Liver (tissue), 9 donors: ENCODE measurements around the gene CTPS1. TPM values are rescaled to one million over a fixed set of nuclear protein-coding genes. Genes with fewer than 3 reads are reported as not detected.

ENCODE experiments used
- DNase-seq: peaks from one replicate; pipeline ENCODE4 v3.0.0-alpha.2; 2017; ENCODE audit warnings: low spot score
- H3K27ac ChIP-seq, 2 donors: one replicate each; pipeline ENCODE4 v1.7.0; 2013; ENCODE audit warnings: inconsistent platforms in 2 of 2, low read length in 2 of 2, control low read depth in 1 of 2, low read depth in 1 of 2, mild to moderate bottlenecking in 1 of 2
- H3K27me3 ChIP-seq, 4 donors: one replicate each; pipeline versions ENCODE4 v1.6.1 to v1.7.0; 2013; ENCODE audit warnings: low read length in 3 of 4, inconsistent platforms in 1 of 4, mild to moderate bottlenecking in 1 of 4, moderate library complexity in 1 of 4; ENCODE audit not compliant: control insufficient read depth in 4 of 4, insufficient read depth in 4 of 4
- H3K36me3 ChIP-seq, 4 donors: one replicate each; pipeline versions ENCODE4 v1.6.1 to v1.7.0; 2013; ENCODE audit warnings: low read length in 3 of 4, mild to moderate bottlenecking in 3 of 4, low read depth in 1 of 4, moderate library complexity in 1 of 4; ENCODE audit not compliant: control insufficient read depth in 4 of 4, insufficient read depth in 3 of 4
- H3K4me1 ChIP-seq, 4 donors: one replicate each; pipeline versions ENCODE4 v1.6.1 to v1.7.0; 2013; ENCODE audit warnings: low read length in 3 of 4, mild to moderate bottlenecking in 3 of 4, moderate library complexity in 1 of 4; ENCODE audit not compliant: control insufficient read depth in 4 of 4, insufficient read depth in 4 of 4
- H3K4me3 ChIP-seq, 3 donors: one replicate each; pipeline versions ENCODE4 v1.6.1 to v1.7.0; 2013; ENCODE audit warnings: low read length in 3 of 3, control low read depth in 1 of 3, low read depth in 1 of 3, mild to moderate bottlenecking in 1 of 3
- H3K9ac ChIP-seq, 2 donors: one replicate each; pipeline ENCODE4 v1.7.0; 2013; ENCODE audit warnings: low read length in 2 of 2, mild to moderate bottlenecking in 2 of 2, moderate library complexity in 2 of 2, control low read depth in 1 of 2, low read depth in 1 of 2
- H3K9me3 ChIP-seq, 4 donors: one replicate each; pipeline versions ENCODE4 v1.6.1 to v1.7.0; 2013; ENCODE audit warnings: low read length in 3 of 4; ENCODE audit not compliant: control insufficient read depth in 4 of 4
- ATF3 ChIP-seq: IDR thresholded peaks from 2 replicates; pipeline ENCODE4 v1.6.1; 2016; ENCODE audit warnings: antibody characterized with exemption
- EGR1 ChIP-seq, 2 donors: IDR thresholded peaks; 2 replicates each; pipeline ENCODE4 v1.6.1; 2016 to 2018; ENCODE audit warnings: antibody characterized with exemption in 2 of 2, low read depth in 2 of 2
- FOXA1 ChIP-seq: IDR thresholded peaks from 2 replicates; pipeline ENCODE4 v1.6.1; 2016; ENCODE audit warnings: antibody characterized with exemption
- FOXA2 ChIP-seq: IDR thresholded peaks from 2 replicates; pipeline ENCODE4 v1.6.1; 2016; ENCODE audit warnings: antibody characterized with exemption
- GABPA ChIP-seq, 2 donors: IDR thresholded peaks in 1 of 2; conservative IDR thresholded peaks in 1 of 2; 2 replicates each; pipeline ENCODE4 v1.6.1; 2016; ENCODE audit warnings: antibody characterized with exemption in 2 of 2, mild to moderate bottlenecking in 1 of 2, moderate library complexity in 1 of 2
- HNF4A ChIP-seq, 2 donors: conservative IDR thresholded peaks; 2 replicates each; pipeline ENCODE4 v1.6.1; 2016; ENCODE audit warnings: antibody characterized with exemption in 2 of 2, mild to moderate bottlenecking in 2 of 2
- HNF4G ChIP-seq: IDR thresholded peaks from 2 replicates; pipeline ENCODE4 v1.6.1; 2016; ENCODE audit warnings: antibody characterized with exemption
- JUND ChIP-seq, 2 donors: IDR thresholded peaks; 2 replicates each; pipeline ENCODE4 v1.6.1; 2016; ENCODE audit warnings: antibody characterized with exemption in 2 of 2
- NR2F2 ChIP-seq: IDR thresholded peaks from 2 replicates; pipeline ENCODE4 v1.6.1; 2016; ENCODE audit warnings: antibody characterized with exemption
- RAD21 ChIP-seq, 2 donors: IDR thresholded peaks; 2 replicates each; pipeline ENCODE4 v1.6.1; 2016; ENCODE audit warnings: antibody characterized with exemption in 2 of 2, mild to moderate bottlenecking in 2 of 2
- RXRA ChIP-seq, 2 donors: IDR thresholded peaks; 2 replicates each; pipeline ENCODE4 v1.6.1; 2017 to 2018; ENCODE audit warnings: antibody characterized with exemption in 2 of 2, mild to moderate bottlenecking in 1 of 2
- SP1 ChIP-seq: IDR thresholded peaks from 2 replicates; pipeline ENCODE4 v1.6.1; 2018; ENCODE audit warnings: antibody characterized with exemption, mild to moderate bottlenecking
- TAF1 ChIP-seq: conservative IDR thresholded peaks from 2 replicates; pipeline ENCODE4 v1.6.1; 2016; ENCODE audit warnings: antibody characterized with exemption, mild to moderate bottlenecking
- YY1 ChIP-seq: IDR thresholded peaks from 2 replicates; pipeline ENCODE4 v1.6.1; 2016; ENCODE audit warnings: antibody characterized with exemption, mild to moderate bottlenecking
- WGBS: extraction: QIAGEN DNeasy Blood & Tissue Kit; methylation state at CpG from one replicate; pipeline ENCODE4 v1.1.7; 2013; 5-methylcytosine and 5-hydroxymethylcytosine counted together
- polyA plus RNA-seq, 2 donors: library from polyadenylated mRNA; stranded (reverse) in 1 of 2; unstranded in 1 of 2; fragments of 200-250 nt in 1 of 2; fragments of >200 nt in 1 of 2; fragmentation: Nextera tagmentation in 1 of 2; extraction: Ambion mirVana in 1 of 2; gene quantifications; one replicate each; pipeline versions ENCODE4 v1.2.1 to v1.2.3, GENCODE V29; 2013 to 2015
- total RNA-seq, 2 donors: library from RNA; depleted of rRNA; stranded (reverse); fragments of >200 nt; gene quantifications; one replicate each; pipeline ENCODE4 v1.2.3, GENCODE V29; 2014
- TF ChIP-seq, protein P1 (sequence below): fragments of 150-350 bp; IDR thresholded peaks from 2 replicates; pipeline ENCODE4 v1.5.1; 2017; ENCODE audit warnings: improper control_type of control experiment, low read depth, low read length; ENCODE audit not compliant: missing input control
- TF ChIP-seq, protein P2 (sequence below): IDR thresholded peaks from 2 replicates; pipeline ENCODE4 v1.6.1; 2016; ENCODE audit warnings: antibody characterized with exemption
- TF ChIP-seq, protein P3 (sequence below): IDR thresholded peaks from 2 replicates; pipeline ENCODE4 v1.6.1; 2016; ENCODE audit warnings: antibody characterized with exemption, mild to moderate bottlenecking
- donor health status: healthy.
- donor health status: healthy.
- donor health status: healthy.
- donor health status: healthy.
- donor health status: healthy.

Gene CTPS1
- total and polyA plus RNA-seq, 4 donors, result 13.6 to 46.9 (median 19.8) TPM

- H3K36me3 ChIP-seq, result no peaks in the 10 kb centered on the region
- H3K27ac ChIP-seq, result peak overlapping the region; percentile 68 to 82
- H3K9me3 ChIP-seq, result no peaks in the 10 kb centered on the region
- TF ChIP-seq JUND (IDR thresholded peaks at IDR 0.05) (no peak), FOXA1 (no peak), HNF4A (conservative IDR thresholded peaks at IDR 0.05) (no peak)
- peaks cover 5 to 30% (median 21%) of the 10 kb centered on the region in 4 donors for H3K4me1 ChIP-seq
- H3K9ac ChIP-seq, result no peak overlapping the region
- no peak for DNase-seq
- WGBS, result 93% methylated on average over 2 of the region's 2 CpGs
- H3K27me3 ChIP-seq, result no peaks in the 10 kb centered on the region
- H3K4me3 ChIP-seq, result no peak overlapping the region
Measured at GRCh38 chr1:40945491-40945973, 34.0 kb upstream of the CTPS1 start.

- WGBS, result 43% methylated on average over 9 of the region's 9 CpGs
- Histone ChIP-seq H3K4me3 (no peak overlapping the region), H3K27ac (peak overlapping the region in 1 of 2 donors; percentile 41), H3K9me3 (no peaks in the 10 kb centered on the region), H3K9ac (no peak overlapping the region), H3K4me1 (peaks cover 5 to 32% (median 23%) of the 10 kb centered on the region in 4 donors), H3K27me3 (no peaks in the 10 kb centered on the region), H3K36me3 (no peaks in the 10 kb centered on the region)
- TF ChIP-seq HNF4A (conservative IDR thresholded peaks at IDR 0.05), result peak; percentile 4 to 10
- TF ChIP-seq, protein P1, sequence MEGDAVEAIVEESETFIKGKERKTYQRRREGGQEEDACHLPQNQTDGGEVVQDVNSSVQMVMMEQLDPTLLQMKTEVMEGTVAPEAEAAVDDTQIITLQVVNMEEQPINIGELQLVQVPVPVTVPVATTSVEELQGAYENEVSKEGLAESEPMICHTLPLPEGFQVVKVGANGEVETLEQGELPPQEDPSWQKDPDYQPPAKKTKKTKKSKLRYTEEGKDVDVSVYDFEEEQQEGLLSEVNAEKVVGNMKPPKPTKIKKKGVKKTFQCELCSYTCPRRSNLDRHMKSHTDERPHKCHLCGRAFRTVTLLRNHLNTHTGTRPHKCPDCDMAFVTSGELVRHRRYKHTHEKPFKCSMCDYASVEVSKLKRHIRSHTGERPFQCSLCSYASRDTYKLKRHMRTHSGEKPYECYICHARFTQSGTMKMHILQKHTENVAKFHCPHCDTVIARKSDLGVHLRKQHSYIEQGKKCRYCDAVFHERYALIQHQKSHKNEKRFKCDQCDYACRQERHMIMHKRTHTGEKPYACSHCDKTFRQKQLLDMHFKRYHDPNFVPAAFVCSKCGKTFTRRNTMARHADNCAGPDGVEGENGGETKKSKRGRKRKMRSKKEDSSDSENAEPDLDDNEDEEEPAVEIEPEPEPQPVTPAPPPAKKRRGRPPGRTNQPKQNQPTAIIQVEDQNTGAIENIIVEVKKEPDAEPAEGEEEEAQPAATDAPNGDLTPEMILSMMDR, result peak; percentile 79
- TF ChIP-seq RXRA (IDR thresholded peaks at IDR 0.05), result no peak
- peak; percentile 62 to 68 for TF ChIP-seq JUND (IDR thresholded peaks at IDR 0.05)
- no peak for TF ChIP-seq SP1
- peak; percentile 85 for TF ChIP-seq RAD21 (IDR thresholded peaks at IDR 0.05)
- no peak for TF ChIP-seq NR2F2
- peak; percentile 56 for DNase-seq
Measured at GRCh38 chr1:40948741-40949443, 30.6 kb upstream of the CTPS1 start.

- no peaks in the 10 kb centered on the region for H3K27me3 ChIP-seq
- H3K9me3 ChIP-seq, result no peaks in the 10 kb centered on the region
- H3K36me3 ChIP-seq, result no peaks in the 10 kb centered on the region
- 93% methylated on average over 6 of the region's 6 CpGs for WGBS
- no peak overlapping the region for H3K9ac ChIP-seq
- DNase-seq, result no peak
- H3K4me1 ChIP-seq, result peaks cover 5 to 26% (median 16%) of the 10 kb centered on the region in 4 donors
- no peak overlapping the region for H3K27ac ChIP-seq
- no peak overlapping the region for H3K4me3 ChIP-seq
- TF ChIP-seq HNF4G, result no peak
- no peak for TF ChIP-seq HNF4A (conservative IDR thresholded peaks at IDR 0.05)
- no peak for TF ChIP-seq SP1
- TF ChIP-seq, protein P1, result no peak
- TF ChIP-seq EGR1 (IDR thresholded peaks at IDR 0.05; ENCODE audit: low read depth in 2 of 2), result no peak
- no peak for TF ChIP-seq ATF3
- TF ChIP-seq, protein P2, sequence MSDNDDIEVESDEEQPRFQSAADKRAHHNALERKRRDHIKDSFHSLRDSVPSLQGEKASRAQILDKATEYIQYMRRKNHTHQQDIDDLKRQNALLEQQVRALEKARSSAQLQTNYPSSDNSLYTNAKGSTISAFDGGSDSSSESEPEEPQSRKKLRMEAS, result no peak
- TF ChIP-seq JUND (IDR thresholded peaks at IDR 0.05), result no peak
- TF ChIP-seq RXRA (IDR thresholded peaks at IDR 0.05), result no peak
- no peak for TF ChIP-seq FOXA2
- no peak for TF ChIP-seq YY1
- TF ChIP-seq, protein P3, sequence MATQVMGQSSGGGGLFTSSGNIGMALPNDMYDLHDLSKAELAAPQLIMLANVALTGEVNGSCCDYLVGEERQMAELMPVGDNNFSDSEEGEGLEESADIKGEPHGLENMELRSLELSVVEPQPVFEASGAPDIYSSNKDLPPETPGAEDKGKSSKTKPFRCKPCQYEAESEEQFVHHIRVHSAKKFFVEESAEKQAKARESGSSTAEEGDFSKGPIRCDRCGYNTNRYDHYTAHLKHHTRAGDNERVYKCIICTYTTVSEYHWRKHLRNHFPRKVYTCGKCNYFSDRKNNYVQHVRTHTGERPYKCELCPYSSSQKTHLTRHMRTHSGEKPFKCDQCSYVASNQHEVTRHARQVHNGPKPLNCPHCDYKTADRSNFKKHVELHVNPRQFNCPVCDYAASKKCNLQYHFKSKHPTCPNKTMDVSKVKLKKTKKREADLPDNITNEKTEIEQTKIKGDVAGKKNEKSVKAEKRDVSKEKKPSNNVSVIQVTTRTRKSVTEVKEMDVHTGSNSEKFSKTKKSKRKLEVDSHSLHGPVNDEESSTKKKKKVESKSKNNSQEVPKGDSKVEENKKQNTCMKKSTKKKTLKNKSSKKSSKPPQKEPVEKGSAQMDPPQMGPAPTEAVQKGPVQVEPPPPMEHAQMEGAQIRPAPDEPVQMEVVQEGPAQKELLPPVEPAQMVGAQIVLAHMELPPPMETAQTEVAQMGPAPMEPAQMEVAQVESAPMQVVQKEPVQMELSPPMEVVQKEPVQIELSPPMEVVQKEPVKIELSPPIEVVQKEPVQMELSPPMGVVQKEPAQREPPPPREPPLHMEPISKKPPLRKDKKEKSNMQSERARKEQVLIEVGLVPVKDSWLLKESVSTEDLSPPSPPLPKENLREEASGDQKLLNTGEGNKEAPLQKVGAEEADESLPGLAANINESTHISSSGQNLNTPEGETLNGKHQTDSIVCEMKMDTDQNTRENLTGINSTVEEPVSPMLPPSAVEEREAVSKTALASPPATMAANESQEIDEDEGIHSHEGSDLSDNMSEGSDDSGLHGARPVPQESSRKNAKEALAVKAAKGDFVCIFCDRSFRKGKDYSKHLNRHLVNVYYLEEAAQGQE, result no peak
- TF ChIP-seq TAF1, result no peak
- TF ChIP-seq NR2F2, result no peak
- no peak for TF ChIP-seq GABPA (IDR thresholded peaks at IDR 0.05 in 1 of 2, conservative IDR thresholded peaks at IDR 0.05 in 1 of 2)
Measured at GRCh38 chr1:40949563-40949962, 29.9 kb upstream of the CTPS1 start.
